Activated CD8-positive, alpha-beta T cell treated with anti-CD3 and anti-CD28 coated beads for 36 hours (primary cell): ENCODE measurements around the gene TBX1. TPM values are rescaled to one million over a fixed set of nuclear protein-coding genes. Genes with fewer than 3 reads are reported as not detected.

Experiments used
- ATAC-seq: fragments of 200-7000 bp; cut with Tn5 transposase; one replicate; pipeline ENCODE4 v1.10.0; 2021; ENCODE audit warnings: mild to moderate bottlenecking, moderate library complexity
- CTCF ChIA-PET: fragments of 350-600 bp; sonication (Branson Sonifier 250); formaldehyde crosslinking; loops from one replicate; lab custom pipeline; 2021; ENCODE audit warnings: antibody characterized with exemption; lab: Charles Lee
- POLR2A ChIA-PET: fragments of 350-600 bp; sonication (Branson Sonifier 250); formaldehyde crosslinking; loops from one replicate; lab custom pipeline; 2021; ENCODE audit warnings: antibody characterized with exemption; lab: Charles Lee
- DNase-seq: peaks from one replicate; pipeline ENCODE4 v3.0.0-alpha.2; 2020
- H3K27ac Mint-ChIP-seq: one replicate; pipeline ENCODE4 v1.8.0; 2021; ENCODE audit warnings: mild to moderate bottlenecking, mixed read lengths
- H3K27me3 Mint-ChIP-seq: one replicate; pipeline ENCODE4 v1.8.0; 2021; ENCODE audit warnings: mixed read lengths
- H3K36me3 Mint-ChIP-seq: one replicate; pipeline ENCODE4 v1.8.0; 2021; ENCODE audit warnings: low read depth, mixed read lengths
- H3K4me1 Mint-ChIP-seq: one replicate; pipeline ENCODE4 v1.8.0; 2021; ENCODE audit warnings: low read depth, mixed read lengths
- H3K4me3 Mint-ChIP-seq: one replicate; pipeline ENCODE4 v1.8.0; 2021; ENCODE audit warnings: mild to moderate bottlenecking, moderate library complexity, mixed read lengths
- H3K9me3 Mint-ChIP-seq: one replicate; pipeline ENCODE4 v1.8.0; 2021; ENCODE audit warnings: mixed read lengths
- CTCF ChIP-seq: fragments of 200-600 bp; IDR thresholded peaks from one replicate; pipeline ENCODE4 v1.8.0; 2022; ENCODE audit warnings: antibody characterized with exemption, mild to moderate bottlenecking
- intact Hi-C: fragments of 100-400 bp; cut with micrococcal nuclease; formaldehyde crosslinking; loops from one replicate; pipeline ENCODE4 v1.10.0; 2022
- total RNA-seq, 2 experiments: library from RNA; stranded (reverse); gene quantifications; one replicate each; pipeline ENCODE4 v1.2.3, GENCODE V29; 2021

The TBX1 gene
- total RNA-seq, 2 experiments from 2014 or later = not detected

- CTCF ChIA-PET = no interaction called here
- H3K9me3 Mint-ChIP-seq = no peaks in the 10 kb centered on the region
- intact Hi-C loops = no loop called here
Observed at GRCh38 chr22:19784384-19785175, 24.0 kb downstream of the TBX1 start.

DNA sequence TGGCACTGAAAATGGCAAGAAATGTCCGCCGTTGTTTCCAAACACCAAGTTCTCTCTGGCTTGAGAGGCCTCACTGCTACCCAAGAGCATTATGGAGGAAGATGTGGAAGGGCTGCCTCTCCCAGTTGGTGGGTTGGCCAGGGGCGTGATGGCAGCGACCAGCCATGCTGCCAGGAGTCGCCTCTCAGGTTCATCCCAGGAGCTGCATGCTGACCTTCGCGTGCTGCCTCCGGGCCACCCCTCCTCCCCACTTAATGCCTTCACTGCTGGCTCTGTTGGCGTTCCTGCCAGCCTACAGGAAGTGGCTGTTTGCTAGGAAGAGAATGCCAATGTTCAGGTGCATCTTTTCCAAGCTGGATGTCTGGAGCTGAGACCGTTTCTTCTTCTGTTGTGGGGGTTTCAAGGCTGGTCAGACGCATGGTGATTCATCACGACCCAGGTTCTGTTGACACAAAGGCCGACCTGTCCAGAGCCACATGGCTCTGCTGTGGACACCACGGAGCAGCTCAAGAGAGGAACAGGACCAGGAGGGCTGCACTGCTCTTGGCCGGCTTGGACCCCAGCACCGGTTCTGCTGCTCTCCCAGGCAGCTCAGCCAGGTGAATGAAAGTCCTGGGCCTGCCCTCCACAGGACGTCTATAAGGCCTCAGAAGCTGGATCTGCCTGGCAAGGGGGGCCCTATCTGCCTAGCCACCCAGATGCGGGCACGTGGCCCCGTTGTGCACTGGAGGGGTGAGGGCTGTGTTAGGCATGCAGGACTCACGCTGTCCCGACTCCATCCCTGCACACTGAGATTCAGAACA, 25.1 kb downstream of the TBX1 start:
- Mint-ChIP-seq H3K27me3 (no peaks in the 10 kb centered on the region), H3K9me3 (no peaks in the 10 kb centered on the region), H3K36me3 (peaks cover 6% of the 10 kb centered on the region), H3K27ac (no peak overlapping the region), H3K4me3 (no peak overlapping the region), H3K4me1 (no peaks in the 10 kb centered on the region)
- ChIA-PET CTCF (interaction anchor here (0.8 kb wide), 1 partner anchor 125 kb away, joined by 3 read pairs; no protein-coding TSS in a partner anchor), POLR2A (no interaction called here)
- TF ChIP-seq CTCF = no peak
- DNase-seq = no peak
- ATAC-seq = no peak
- intact Hi-C loops = no loop called here

More at GRCh38 chr22:19784384-19785175, 24.0 kb downstream of the TBX1 start:
- no peak for TF ChIP-seq CTCF
- POLR2A ChIA-PET = interaction anchor here (1.2 kb wide), 1 partner anchor 67 kb away, joined by 3 read pairs; no protein-coding TSS in a partner anchor
- no peak for DNase-seq
- Mint-ChIP-seq H3K4me3 (no peak overlapping the region), H3K4me1 (peaks cover 5% of the 10 kb centered on the region), H3K27me3 (peaks cover 2% of the 10 kb centered on the region), H3K36me3 (no peaks in the 10 kb centered on the region), H3K27ac (no peak overlapping the region)
- no peak for ATAC-seq

- CTCF ChIA-PET = interaction anchor here (0.8 kb wide), 1 partner anchor 124 kb away, joined by 3 read pairs; no protein-coding TSS in a partner anchor
Observed at GRCh38 chr22:19786264-19786585, 25.6 kb downstream of the TBX1 start.

DNA sequence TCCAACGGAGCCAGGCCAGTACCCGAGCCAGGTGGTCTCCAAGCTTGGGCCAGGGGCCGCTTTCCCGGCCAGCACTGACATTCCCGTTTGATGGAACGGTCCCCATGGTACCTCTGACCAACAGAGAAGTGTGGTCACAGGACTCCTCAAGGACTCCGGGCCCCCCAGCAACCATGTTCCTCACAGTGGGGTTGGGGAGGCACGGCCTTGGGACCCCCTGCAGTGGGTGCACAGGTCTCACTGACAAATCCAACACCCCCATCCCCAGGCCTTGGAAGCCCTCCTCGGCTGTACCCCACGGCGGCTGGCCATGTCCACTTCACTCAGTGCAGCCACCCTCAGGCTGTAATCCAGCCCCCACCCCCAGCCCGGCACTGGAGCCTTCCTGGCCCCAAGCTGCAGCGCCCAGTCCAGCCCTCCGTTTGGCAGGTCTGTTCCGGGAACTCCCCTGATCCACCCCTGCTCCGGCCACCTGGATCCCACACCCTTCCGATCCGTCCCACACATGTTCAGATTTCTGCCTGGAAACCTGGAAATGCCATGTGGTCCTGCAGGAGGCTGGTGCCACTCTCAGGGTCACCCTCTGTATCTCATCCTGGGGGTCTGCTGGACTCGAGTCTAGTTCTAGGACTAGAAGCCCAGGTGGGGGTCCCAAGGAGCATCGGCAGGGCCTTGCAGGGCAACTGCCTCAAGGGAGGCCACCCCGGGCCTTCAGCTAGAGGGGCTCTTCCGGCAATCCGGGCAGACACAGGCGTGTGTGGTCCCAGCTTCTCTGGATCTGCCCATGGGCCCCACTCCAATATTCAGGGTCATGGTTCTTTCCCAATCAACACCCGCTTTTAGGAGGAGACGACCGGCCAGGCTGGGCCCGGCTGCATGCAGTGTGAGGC, 26.6 kb downstream of the TBX1 start:
- TF ChIP-seq CTCF = no peak
- ChIA-PET POLR2A (no interaction called here), CTCF (no interaction called here)
- Mint-ChIP-seq H3K4me1 (no peaks in the 10 kb centered on the region), H3K4me3 (no peak overlapping the region), H3K27me3 (no peaks in the 10 kb centered on the region), H3K36me3 (peaks cover 16% of the 10 kb centered on the region), H3K9me3 (peaks cover 4% of the 10 kb centered on the region), H3K27ac (no peak overlapping the region)
- ATAC-seq = no peak
- intact Hi-C loops = no loop called here
- DNase-seq = no peak

More at GRCh38 chr22:19786264-19786585, 25.6 kb downstream of the TBX1 start:
- no peak for DNase-seq
- Mint-ChIP-seq H3K9me3 (no peaks in the 10 kb centered on the region), H3K4me3 (no peak overlapping the region), H3K27ac (no peak overlapping the region), H3K36me3 (peaks cover 7% of the 10 kb centered on the region), H3K4me1 (no peaks in the 10 kb centered on the region), H3K27me3 (no peaks in the 10 kb centered on the region)
- POLR2A ChIA-PET = no interaction called here
- intact Hi-C loops = no loop called here
- no peak for TF ChIP-seq CTCF
- no peak for ATAC-seq
